GM12892 (cell line): ENCODE results near the gene CSTPP1.

Experiments used
- POLR2A ChIP-seq: IDR thresholded peaks from 2 replicates; pipeline ENCODE4 v1.6.1; 2011; ENCODE audit warnings: low read depth, low read length, control low read depth
- POLR2AphosphoS5 ChIP-seq: IDR thresholded peaks from 2 replicates; pipeline ENCODE4 v1.6.1; 2011; ENCODE audit warnings: low read depth, low read length, control low read depth
- TAF1 ChIP-seq: IDR thresholded peaks from 2 replicates; pipeline ENCODE4 v1.6.1; 2011; ENCODE audit warnings: low read depth, mild to moderate bottlenecking, control low read depth, low read length, borderline replicate concordance

DNA sequence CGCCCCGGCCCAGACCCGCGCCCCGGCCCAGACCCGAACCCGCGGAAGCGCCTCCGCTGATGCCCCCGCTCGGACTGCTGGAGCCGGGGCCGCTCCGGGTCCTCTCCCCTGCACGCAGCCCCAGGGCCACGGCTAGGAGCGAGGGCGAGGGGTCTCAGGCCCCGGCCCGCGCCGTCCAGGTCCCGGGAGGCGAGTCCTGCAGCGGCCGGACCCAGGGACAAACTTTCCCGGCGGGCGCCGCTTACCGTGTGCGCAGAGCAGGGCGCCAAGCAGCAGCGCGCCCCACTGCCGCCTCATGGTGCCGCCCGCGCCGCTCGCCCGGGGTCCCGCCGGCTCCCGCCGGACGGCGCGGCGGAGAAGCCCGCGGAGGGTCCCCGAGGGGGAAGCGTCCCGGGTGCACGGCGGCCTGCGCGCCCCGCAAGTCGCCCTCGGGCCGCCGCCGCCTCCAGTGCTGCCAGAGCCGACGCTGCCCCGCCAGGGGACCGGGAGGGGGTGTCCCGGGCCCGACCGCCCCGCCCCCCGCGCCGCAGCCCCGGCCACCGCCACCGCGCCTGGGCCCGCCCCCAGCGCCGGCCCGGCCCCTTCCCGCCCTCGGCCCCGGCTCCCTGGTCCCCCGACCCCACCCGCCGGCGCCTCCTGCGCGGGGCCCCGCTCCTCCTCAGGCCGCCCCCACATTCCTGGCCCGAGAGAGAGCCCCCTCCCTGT, 18.3 kb upstream of the CSTPP1 start, which contains the start of gene LRP4:
- no peak for TF ChIP-seq POLR2AphosphoS5
- no peak for TF ChIP-seq POLR2A
- TF ChIP-seq TAF1 = no peak
